ENCODE results near the gene ZNF69. TPM values are rescaled to one million over a fixed set of nuclear protein-coding genes. Genes with fewer than 3 reads are reported as not detected.

The ZNF69 gene
- total RNA-seq, 1 experiment from 2014 or later = 28.7 TPM

DNA sequence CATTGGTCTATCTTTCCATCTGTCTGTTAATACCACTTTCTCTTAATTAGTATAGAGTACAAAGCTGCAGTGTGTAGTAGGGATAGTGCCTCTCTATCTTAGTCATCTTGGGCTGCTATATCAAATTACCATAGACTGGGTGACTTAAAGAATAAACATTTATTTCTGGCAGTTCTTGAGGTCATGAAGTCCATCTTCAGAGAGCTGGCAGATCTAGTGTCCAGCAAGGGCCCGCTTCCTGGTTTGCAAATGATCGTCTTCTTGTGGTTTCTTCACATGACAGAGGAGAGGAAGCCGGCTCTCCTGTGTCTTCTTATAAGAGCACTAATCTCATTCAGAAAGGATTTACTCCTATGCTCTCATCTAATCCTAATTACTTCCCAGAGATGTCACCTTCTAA lies 43.5 kb downstream of the ZNF69 start (continued):
- TF ChIP-seq IRF1 (CRISPR knock-in tag; IDR thresholded peaks at IDR 0.05) = no peak
- TF ChIP-seq JUN (CRISPR knock-in tag; IDR thresholded peaks at IDR 0.05) = no peak

GRCh38 chr19:11931513-11931912 lies 43.9 kb downstream of the ZNF69 start:
- ATAC-seq = no peak
- no peak for TF ChIP-seq OVOL2 (CRISPR knock-in tag; IDR thresholded peaks at IDR 0.05; ENCODE audit: borderline replicate concordance)
- TF ChIP-seq, protein P1, sequence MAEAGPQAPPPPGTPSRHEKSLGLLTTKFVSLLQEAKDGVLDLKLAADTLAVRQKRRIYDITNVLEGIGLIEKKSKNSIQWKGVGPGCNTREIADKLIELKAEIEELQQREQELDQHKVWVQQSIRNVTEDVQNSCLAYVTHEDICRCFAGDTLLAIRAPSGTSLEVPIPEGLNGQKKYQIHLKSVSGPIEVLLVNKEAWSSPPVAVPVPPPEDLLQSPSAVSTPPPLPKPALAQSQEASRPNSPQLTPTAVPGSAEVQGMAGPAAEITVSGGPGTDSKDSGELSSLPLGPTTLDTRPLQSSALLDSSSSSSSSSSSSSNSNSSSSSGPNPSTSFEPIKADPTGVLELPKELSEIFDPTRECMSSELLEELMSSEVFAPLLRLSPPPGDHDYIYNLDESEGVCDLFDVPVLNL (CRISPR knock-in tag; IDR thresholded peaks at IDR 0.05; ENCODE audit: borderline replicate concordance, low read depth) = no peak
- no peak for TF ChIP-seq KAT7 (CRISPR knock-in tag; IDR thresholded peaks at IDR 0.05; ENCODE audit: borderline replicate concordance)
- TF ChIP-seq TCF7 (CRISPR knock-in tag; IDR thresholded peaks at IDR 0.05; ENCODE audit: low read depth) = no peak
- no peak for TF ChIP-seq ZNF219 (CRISPR knock-in tag; IDR thresholded peaks at IDR 0.05; ENCODE audit: borderline replicate concordance)
- no peak for TF ChIP-seq JAZF1 (CRISPR knock-in tag; IDR thresholded peaks at IDR 0.05)
- TF ChIP-seq TP53 (CRISPR knock-in tag; IDR thresholded peaks at IDR 0.05) = no peak
- no peak for TF ChIP-seq AR (CRISPR knock-in tag; IDR thresholded peaks at IDR 0.05)
- no peak for TF ChIP-seq STAT6 (CRISPR knock-in tag; conservative IDR thresholded peaks at IDR 0.05; ENCODE audit: low read depth)
- TF ChIP-seq FOXK1 (CRISPR knock-in tag; IDR thresholded peaks at IDR 0.05) = no peak
- no peak for TF ChIP-seq GRHL2 (CRISPR knock-in tag; IDR thresholded peaks at IDR 0.05; ENCODE audit: insufficient replicate concordance, severe bottlenecking)
- TF ChIP-seq, protein P2, sequence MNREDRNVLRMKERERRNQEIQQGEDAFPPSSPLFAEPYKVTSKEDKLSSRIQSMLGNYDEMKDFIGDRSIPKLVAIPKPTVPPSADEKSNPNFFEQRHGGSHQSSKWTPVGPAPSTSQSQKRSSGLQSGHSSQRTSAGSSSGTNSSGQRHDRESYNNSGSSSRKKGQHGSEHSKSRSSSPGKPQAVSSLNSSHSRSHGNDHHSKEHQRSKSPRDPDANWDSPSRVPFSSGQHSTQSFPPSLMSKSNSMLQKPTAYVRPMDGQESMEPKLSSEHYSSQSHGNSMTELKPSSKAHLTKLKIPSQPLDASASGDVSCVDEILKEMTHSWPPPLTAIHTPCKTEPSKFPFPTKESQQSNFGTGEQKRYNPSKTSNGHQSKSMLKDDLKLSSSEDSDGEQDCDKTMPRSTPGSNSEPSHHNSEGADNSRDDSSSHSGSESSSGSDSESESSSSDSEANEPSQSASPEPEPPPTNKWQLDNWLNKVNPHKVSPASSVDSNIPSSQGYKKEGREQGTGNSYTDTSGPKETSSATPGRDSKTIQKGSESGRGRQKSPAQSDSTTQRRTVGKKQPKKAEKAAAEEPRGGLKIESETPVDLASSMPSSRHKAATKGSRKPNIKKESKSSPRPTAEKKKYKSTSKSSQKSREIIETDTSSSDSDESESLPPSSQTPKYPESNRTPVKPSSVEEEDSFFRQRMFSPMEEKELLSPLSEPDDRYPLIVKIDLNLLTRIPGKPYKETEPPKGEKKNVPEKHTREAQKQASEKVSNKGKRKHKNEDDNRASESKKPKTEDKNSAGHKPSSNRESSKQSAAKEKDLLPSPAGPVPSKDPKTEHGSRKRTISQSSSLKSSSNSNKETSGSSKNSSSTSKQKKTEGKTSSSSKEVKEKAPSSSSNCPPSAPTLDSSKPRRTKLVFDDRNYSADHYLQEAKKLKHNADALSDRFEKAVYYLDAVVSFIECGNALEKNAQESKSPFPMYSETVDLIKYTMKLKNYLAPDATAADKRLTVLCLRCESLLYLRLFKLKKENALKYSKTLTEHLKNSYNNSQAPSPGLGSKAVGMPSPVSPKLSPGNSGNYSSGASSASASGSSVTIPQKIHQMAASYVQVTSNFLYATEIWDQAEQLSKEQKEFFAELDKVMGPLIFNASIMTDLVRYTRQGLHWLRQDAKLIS (CRISPR knock-in tag; IDR thresholded peaks at IDR 0.05; ENCODE audit: borderline replicate concordance) = no peak
- no peak for TF ChIP-seq ZNF121 (CRISPR knock-in tag; IDR thresholded peaks at IDR 0.05)
- no peak for TF ChIP-seq ZNF423 (CRISPR knock-in tag; IDR thresholded peaks at IDR 0.05)
- TF ChIP-seq ZBTB21 (CRISPR knock-in tag; IDR thresholded peaks at IDR 0.05; ENCODE audit: borderline replicate concordance) = no peak
- no peak for TF ChIP-seq GTF2I (CRISPR knock-in tag; conservative IDR thresholded peaks at IDR 0.05)
- TF ChIP-seq, protein P3, sequence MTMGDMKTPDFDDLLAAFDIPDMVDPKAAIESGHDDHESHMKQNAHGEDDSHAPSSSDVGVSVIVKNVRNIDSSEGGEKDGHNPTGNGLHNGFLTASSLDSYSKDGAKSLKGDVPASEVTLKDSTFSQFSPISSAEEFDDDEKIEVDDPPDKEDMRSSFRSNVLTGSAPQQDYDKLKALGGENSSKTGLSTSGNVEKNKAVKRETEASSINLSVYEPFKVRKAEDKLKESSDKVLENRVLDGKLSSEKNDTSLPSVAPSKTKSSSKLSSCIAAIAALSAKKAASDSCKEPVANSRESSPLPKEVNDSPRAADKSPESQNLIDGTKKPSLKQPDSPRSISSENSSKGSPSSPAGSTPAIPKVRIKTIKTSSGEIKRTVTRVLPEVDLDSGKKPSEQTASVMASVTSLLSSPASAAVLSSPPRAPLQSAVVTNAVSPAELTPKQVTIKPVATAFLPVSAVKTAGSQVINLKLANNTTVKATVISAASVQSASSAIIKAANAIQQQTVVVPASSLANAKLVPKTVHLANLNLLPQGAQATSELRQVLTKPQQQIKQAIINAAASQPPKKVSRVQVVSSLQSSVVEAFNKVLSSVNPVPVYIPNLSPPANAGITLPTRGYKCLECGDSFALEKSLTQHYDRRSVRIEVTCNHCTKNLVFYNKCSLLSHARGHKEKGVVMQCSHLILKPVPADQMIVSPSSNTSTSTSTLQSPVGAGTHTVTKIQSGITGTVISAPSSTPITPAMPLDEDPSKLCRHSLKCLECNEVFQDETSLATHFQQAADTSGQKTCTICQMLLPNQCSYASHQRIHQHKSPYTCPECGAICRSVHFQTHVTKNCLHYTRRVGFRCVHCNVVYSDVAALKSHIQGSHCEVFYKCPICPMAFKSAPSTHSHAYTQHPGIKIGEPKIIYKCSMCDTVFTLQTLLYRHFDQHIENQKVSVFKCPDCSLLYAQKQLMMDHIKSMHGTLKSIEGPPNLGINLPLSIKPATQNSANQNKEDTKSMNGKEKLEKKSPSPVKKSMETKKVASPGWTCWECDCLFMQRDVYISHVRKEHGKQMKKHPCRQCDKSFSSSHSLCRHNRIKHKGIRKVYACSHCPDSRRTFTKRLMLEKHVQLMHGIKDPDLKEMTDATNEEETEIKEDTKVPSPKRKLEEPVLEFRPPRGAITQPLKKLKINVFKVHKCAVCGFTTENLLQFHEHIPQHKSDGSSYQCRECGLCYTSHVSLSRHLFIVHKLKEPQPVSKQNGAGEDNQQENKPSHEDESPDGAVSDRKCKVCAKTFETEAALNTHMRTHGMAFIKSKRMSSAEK (CRISPR knock-in tag; IDR thresholded peaks at IDR 0.05; ENCODE audit: borderline replicate concordance) = no peak
- no peak for TF ChIP-seq JUN (CRISPR knock-in tag; IDR thresholded peaks at IDR 0.05)
- TF ChIP-seq ZNF138 (CRISPR knock-in tag; conservative IDR thresholded peaks at IDR 0.05) = no peak
- TF ChIP-seq ZNF317 (CRISPR knock-in tag; IDR thresholded peaks at IDR 0.05; ENCODE audit: borderline replicate concordance, low read depth) = no peak
- DNase-seq (ENCODE audit: low spot score) = no peak
- ChIA-PET CTCF (no interaction called here), POLR2A (interaction anchor here (0.7 kb wide), 1 partner anchor 351 kb away, joined by 3 read pairs; no protein-coding TSS in a partner anchor)
- no peaks in the 10 kb centered on the region; the same call in 1 of the 2 replicates for H3K27me3 Mint-ChIP-seq (ENCODE audit: low read depth)
- peaks cover 44% of the 10 kb centered on the region for H3K36me3 Mint-ChIP-seq
- no peak overlapping the region for H3K4me3 Mint-ChIP-seq
- no peak overlapping the region for H3K27ac Mint-ChIP-seq
- peaks cover 16% of the 10 kb centered on the region for H3K9me3 Mint-ChIP-seq
- H3K4me1 Mint-ChIP-seq = peaks cover 2% of the 10 kb centered on the region

Data from WTC11 (cell line).